DOHH2 (cell line): ENCODE measurements around the gene ZBTB12.

ENCODE experiments used
- H3F3A ChIP-seq: fragments of 200-600 bp; sonication (generic), shearing (Covaris generic); 2 replicates; pipeline ENCODE4 v1.6.0; 2016; ENCODE audit warnings: antibody characterized with exemption, mild to moderate bottlenecking; ENCODE audit not compliant: control insufficient read depth, insufficient read depth
- H3K27ac ChIP-seq: fragments of 200-600 bp; sonication (generic); 2 replicates; pipeline ENCODE4 v1.5.1; 2014; ENCODE audit warnings: low read depth, mild to moderate bottlenecking, low read length, moderate library complexity
- H3K27me3 ChIP-seq: fragments of 200-600 bp; sonication (generic); 2 replicates; pipeline ENCODE4 v1.6.1; 2014; ENCODE audit warnings: mild to moderate bottlenecking, low read length, mixed read lengths; ENCODE audit not compliant: control insufficient read depth
- H3K36me3 ChIP-seq: fragments of 200-600 bp; sonication (generic); 2 replicates; pipeline ENCODE4 v1.6.1; 2014; ENCODE audit warnings: mild to moderate bottlenecking, low read length, moderate library complexity, mixed read lengths; ENCODE audit not compliant: control insufficient read depth
- H3K4me1 ChIP-seq: fragments of 200-600 bp; sonication (generic); 2 replicates; pipeline ENCODE4 v1.6.1; 2014; ENCODE audit warnings: mild to moderate bottlenecking, low read length, mixed read lengths; ENCODE audit not compliant: control insufficient read depth
- H3K4me2 ChIP-seq: fragments of 200-600 bp; sonication (generic); 2 replicates; pipeline ENCODE4 v1.6.0; 2014; ENCODE audit warnings: mild to moderate bottlenecking, low read length, moderate library complexity
- H3K4me3 ChIP-seq: fragments of 200-600 bp; sonication (generic); 2 replicates; pipeline ENCODE4 v1.5.1; 2014; ENCODE audit warnings: mild to moderate bottlenecking, low read length, mixed read lengths
- H3K79me2 ChIP-seq: fragments of 200-600 bp; sonication (generic); 2 replicates; pipeline ENCODE4 v1.6.1; 2014; ENCODE audit warnings: mild to moderate bottlenecking, low read length, mixed read lengths; ENCODE audit not compliant: control insufficient read depth
- H3K9me2 ChIP-seq: fragments of 200-600 bp; sonication (generic); replicated peaks from 2 replicates; pipeline ENCODE4 v1.6.1; 2014; ENCODE audit warnings: mild to moderate bottlenecking, low read length, mixed read lengths; ENCODE audit not compliant: control insufficient read depth
- H3K9me3 ChIP-seq: fragments of 200-600 bp; sonication (generic); 2 replicates; pipeline ENCODE4 v1.6.1; 2014; ENCODE audit warnings: antibody characterized with exemption, low read length, mixed read lengths; ENCODE audit not compliant: control insufficient read depth, insufficient read depth
- H4K20me1 ChIP-seq: fragments of 200-600 bp; sonication (generic); 2 replicates; pipeline ENCODE4 v1.6.0; 2014; ENCODE audit warnings: low read depth, mild to moderate bottlenecking, antibody characterized with exemption, low read length, moderate library complexity; ENCODE audit not compliant: control insufficient read depth, insufficient read depth
- EZH2phosphoT487 ChIP-seq: fragments of 200-600 bp; sonication (generic); IDR thresholded peaks from 2 replicates; pipeline ENCODE4 v1.6.1; 2017; ENCODE audit warnings: borderline replicate concordance, mild to moderate bottlenecking, antibody characterized with exemption, low read length, moderate library complexity, mixed read lengths
- TF ChIP-seq, protein P1 (sequence below): fragments of 200-600 bp; sonication (generic); IDR thresholded peaks from one replicate; pipeline ENCODE4 v1.5.1; 2014; ENCODE audit warnings: antibody characterized with exemption, mild to moderate bottlenecking, low read depth, low read length; ENCODE audit not compliant: poor library complexity, severe bottlenecking

The ZBTB12 gene

DNA sequence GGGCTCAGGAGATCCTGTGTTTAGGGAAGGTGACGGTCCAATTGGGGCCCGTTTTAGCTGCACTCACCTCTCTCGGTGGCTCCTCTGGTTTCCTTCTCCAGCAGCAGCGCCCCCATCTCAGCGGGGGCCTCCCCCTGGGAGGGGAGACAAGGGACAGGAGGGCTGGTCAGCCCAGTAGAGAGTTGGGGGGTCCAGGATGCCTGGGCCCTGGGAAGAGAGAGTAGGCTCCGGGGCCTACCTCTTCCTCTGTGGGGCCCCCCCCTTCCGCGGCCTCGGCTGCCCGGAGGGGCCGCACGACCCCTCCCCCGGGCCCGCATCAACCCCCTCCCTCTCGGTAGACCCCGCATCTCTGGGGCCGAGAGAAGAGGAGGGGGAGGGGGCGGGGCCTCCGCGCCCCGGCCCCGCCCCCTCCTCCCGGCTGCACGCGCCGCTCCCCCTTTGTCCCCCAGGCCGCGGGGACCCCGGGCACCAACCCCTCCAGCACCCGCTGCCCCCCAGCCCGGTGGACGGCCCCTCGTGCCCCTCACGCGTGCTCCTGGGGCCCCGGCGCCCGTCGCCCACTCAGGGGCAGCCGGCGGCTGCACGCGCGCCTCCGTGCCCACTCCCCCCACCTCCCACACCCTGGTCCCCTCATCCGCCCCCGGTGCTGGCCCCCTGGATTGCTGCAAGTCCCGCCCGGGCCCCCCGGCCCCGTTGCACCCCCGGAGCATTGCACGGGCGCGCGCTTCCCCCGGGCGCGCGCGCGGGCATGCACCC is 4.9 kb downstream of the ZBTB12 start:
- TF ChIP-seq, protein P1, sequence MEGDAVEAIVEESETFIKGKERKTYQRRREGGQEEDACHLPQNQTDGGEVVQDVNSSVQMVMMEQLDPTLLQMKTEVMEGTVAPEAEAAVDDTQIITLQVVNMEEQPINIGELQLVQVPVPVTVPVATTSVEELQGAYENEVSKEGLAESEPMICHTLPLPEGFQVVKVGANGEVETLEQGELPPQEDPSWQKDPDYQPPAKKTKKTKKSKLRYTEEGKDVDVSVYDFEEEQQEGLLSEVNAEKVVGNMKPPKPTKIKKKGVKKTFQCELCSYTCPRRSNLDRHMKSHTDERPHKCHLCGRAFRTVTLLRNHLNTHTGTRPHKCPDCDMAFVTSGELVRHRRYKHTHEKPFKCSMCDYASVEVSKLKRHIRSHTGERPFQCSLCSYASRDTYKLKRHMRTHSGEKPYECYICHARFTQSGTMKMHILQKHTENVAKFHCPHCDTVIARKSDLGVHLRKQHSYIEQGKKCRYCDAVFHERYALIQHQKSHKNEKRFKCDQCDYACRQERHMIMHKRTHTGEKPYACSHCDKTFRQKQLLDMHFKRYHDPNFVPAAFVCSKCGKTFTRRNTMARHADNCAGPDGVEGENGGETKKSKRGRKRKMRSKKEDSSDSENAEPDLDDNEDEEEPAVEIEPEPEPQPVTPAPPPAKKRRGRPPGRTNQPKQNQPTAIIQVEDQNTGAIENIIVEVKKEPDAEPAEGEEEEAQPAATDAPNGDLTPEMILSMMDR, result no peak
- TF ChIP-seq EZH2phosphoT487, result no peak
- Histone ChIP-seq H4K20me1 (no peaks in the 10 kb centered on the region), H3K27me3 (no peaks in the 10 kb centered on the region), H3K79me2 (peaks cover 40% of the 10 kb centered on the region), H3K9me3 (no peaks in the 10 kb centered on the region), H3F3A (peaks cover 5% of the 10 kb centered on the region), H3K9me2 (no peaks in the 10 kb centered on the region), H3K36me3 (peaks cover 45% of the 10 kb centered on the region), H3K4me2 (peak overlapping the region; percentile 85), H3K4me3 (peak overlapping the region; percentile 86), H3K27ac (peak overlapping the region; percentile 35), H3K4me1 (peaks cover 32% of the 10 kb centered on the region)

DNA sequence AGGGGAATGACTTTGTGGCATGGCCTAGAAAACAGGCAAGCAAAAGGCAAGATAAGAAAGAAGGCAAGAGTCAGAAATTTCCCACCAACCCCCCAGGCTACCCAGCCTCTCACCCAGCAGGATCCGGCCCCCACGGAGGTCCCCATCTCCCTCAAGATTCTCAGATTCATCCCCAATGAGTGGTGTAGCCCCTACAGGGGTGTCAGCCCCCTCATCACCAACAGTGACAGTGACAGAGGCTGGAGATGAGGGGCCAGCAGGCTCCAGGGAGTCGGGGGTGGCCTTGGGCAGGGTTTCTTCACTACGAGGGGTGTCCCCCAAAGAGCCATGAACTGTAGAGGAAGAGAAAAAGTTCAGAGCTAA is 5.4 kb downstream of the ZBTB12 start:
- peaks cover 50% of the 10 kb centered on the region for H3K36me3 ChIP-seq
- H3F3A ChIP-seq, result peaks cover 5% of the 10 kb centered on the region
- TF ChIP-seq, protein P1, result no peak
- no peak for TF ChIP-seq EZH2phosphoT487
- H3K79me2 ChIP-seq, result peaks cover 40% of the 10 kb centered on the region
- H3K27ac ChIP-seq, result peak overlapping the region; percentile 35
- no peaks in the 10 kb centered on the region for H3K27me3 ChIP-seq
- no peaks in the 10 kb centered on the region for H4K20me1 ChIP-seq
- H3K4me1 ChIP-seq, result peaks cover 32% of the 10 kb centered on the region
- H3K9me2 ChIP-seq, result no peaks in the 10 kb centered on the region
- H3K4me2 ChIP-seq, result peak overlapping the region; percentile 85
- no peaks in the 10 kb centered on the region for H3K9me3 ChIP-seq
- peak overlapping the region; percentile 86 for H3K4me3 ChIP-seq

DNA sequence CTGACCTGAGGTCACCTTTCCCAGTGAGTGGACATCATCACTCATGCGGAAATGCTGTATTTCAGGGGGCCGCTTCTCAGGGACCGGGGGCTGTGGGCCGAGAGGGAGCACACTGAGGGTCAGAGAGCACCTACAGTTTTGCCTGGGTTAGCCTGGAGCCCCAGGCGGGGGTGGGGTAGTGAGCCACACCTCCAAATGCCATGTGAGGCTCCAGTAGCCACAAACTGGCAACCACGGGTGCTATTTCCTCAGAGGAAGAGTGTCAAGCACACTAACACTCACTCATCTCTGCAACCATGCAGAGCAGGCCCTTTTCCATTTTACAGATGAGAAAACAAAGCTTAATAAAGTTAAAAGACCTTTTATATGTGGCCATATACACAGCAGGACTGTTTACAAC is 9.1 kb downstream of the ZBTB12 start:
- peaks cover 9% of the 10 kb centered on the region for H3K4me1 ChIP-seq
- peaks cover 73% of the 10 kb centered on the region for H3K36me3 ChIP-seq
- no peaks in the 10 kb centered on the region for H4K20me1 ChIP-seq
- no peak overlapping the region for H3K4me2 ChIP-seq
- no peak overlapping the region for H3K4me3 ChIP-seq
- peaks cover 16% of the 10 kb centered on the region for H3K79me2 ChIP-seq
- no peaks in the 10 kb centered on the region; the same call in 1 of the 2 replicates for H3F3A ChIP-seq
- no peaks in the 10 kb centered on the region for H3K9me2 ChIP-seq
- no peaks in the 10 kb centered on the region for H3K27me3 ChIP-seq
- H3K27ac ChIP-seq, result no peak overlapping the region
- no peak for TF ChIP-seq EZH2phosphoT487
- TF ChIP-seq, protein P1, result no peak
- H3K9me3 ChIP-seq, result no peaks in the 10 kb centered on the region
